GM20431 (cell line): ENCODE measurements around the gene PTPA.

ENCODE experiments used
- in situ Hi-C: fragments of 300-500 bp; cut with MseI, MboI; formaldehyde crosslinking; loops from one replicate; pipeline ENCODE4 v1.15.0; 2020; ENCODE audit warnings: low sequenced_read_pairs; ENCODE audit not compliant: unreplicated experiment

Gene PTPA

DNA sequence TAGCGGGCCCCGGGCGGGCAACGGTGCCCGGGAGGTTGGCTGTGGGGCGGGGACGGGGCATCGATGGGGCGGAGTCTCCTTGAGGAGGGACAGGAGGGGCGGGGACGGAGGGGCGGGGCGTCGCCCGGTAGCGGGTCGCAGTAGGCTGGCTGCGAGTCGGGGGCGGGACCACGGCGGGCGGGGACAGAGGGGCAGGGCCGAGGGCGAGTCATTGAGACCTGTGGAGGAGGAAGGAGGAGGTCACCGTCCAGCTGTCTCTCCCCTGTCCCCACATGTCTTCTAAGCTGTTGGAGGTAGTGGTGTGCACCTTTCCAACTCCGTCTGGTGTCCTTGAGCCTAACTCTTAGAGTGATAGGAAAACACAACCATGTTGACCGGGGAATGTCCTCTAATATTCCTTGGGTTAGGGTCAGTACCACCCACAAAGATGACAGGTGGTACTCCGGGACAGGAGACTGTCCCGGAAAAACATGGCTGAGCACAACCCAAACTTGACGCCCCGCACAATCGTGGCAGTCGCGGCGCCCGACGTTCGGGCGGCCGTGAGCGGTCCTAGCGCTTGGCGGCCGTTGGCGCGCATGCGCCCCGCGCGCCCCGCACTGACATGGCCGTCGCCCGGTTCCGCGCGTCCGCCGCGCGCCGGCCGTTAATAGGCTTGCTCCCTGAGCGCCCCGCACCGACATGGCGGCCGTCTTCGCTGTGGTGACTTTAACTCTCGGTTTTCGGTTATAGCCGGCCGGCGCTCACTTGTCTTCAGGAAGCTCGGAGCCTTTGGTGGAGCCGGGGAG is at the start of gene PTPA, which contains the start of gene CRAT:
Gene PTPA (plus strand): TSS at position 676 of the 788 bp plus-strand sequence. CDS start 186 bp downstream, outside the sequence.
Gene CRAT (minus strand): TSS at position 54 of the 788 bp plus-strand sequence. CDS start 284 bp downstream, outside the sequence.
- in situ Hi-C loops: no loop called here

DNA sequence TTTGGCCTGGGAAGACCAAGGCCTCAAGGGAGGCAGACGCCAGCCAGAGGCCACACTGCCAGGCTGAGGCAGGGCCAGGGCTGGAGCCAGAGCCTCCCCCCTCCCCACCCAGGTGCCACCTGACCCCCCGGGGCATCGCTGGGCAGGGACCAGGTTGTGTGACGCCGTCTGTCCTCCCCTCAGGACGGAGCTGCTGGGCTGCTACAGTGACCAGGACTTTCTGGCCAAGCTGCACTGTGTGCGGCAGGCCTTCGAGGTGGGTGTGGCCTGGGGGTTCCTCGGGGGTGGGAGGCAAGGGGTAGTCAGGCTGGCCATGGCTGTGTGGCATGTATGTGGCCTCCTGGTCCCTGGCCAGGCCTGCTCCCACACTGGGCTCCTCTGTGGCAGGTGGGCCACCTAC is 48.2 kb upstream of the PTPA start:
- in situ Hi-C loops: no loop called here

DNA sequence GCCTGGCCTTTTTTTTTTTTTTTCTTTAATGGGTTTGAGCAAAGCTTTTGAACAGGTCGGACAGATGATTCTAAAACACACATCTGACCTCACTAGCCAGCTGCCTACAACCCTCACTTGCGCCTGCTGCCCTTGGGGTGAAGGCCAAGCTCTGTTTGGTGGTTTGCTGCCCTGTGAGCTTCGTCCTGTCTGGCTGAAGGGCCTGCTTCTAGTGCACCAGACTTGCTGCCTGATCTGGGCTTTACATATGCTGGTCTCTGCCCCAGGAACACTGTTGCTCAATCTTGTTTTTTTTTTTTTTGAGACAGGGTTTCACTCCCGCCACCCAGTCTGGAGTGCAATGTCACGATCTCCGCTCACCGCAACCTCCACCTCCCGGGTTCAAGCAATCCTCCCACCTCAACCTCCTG is 46.7 kb upstream of the PTPA start:
- in situ Hi-C loops: no loop called here

DNA sequence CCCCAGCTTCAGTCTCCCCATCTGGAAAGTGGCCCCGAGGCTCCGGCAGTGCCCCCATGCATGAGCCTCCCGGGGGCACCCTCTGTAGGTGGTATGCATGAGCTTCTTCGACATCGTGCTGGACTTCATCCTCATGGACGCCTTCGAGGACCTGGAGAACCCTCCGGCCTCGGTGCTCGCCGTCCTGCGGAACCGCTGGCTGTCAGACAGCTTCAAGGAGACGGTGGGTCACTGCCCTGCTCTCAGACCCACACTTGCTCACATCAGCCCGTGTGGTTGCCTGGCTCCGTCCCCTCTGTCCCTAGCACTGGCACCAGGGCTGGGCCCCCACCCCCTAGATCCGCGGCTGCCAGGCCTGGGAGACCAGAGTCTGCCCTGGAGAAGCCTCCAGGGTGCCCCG is 43.1 kb upstream of the PTPA start:
- in situ Hi-C loops: no loop called here

DNA sequence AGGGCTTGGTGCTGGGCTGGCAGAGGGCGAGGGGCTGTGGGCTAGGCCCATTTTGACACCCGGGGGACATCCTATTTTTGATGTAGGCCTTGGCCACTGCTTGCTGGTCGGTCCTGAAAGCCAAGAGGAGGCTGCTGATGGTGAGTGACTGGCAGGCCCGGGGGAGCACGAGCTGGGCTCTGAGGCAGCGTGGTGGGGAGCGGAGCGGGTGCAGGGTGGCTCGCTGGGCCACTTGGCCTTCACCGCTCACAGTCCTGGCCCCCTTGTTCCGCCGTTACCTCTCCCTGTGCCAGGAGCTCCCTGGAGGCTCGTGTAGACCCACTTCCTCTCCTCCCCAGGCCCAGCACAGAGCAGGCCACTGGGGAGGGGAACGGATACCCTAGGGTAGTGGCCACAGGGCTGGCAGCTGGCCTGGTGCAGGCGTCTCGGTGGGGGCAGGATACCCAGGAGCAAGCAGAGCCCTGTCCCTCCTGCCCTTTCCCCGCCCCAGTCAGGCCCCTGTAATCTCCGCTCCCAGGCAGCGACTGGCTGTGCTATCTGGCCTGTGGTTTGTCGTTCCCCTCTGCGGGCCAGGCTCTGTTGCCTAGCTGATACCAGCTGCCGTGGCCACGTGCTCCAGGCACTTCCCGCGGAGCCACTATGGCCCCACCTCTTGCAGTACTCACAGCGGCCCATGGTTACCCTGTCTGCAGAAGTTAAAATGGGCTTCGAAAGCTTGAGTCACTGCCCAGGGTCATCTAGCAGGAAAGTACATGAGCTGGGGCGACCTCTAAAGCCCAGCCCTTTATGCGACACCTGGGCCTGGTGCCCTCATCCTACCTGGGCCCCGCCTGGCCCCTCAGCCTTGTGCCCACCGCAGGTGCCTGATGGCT is 42.0 kb upstream of the PTPA start:
- in situ Hi-C loops: no loop called here

DNA sequence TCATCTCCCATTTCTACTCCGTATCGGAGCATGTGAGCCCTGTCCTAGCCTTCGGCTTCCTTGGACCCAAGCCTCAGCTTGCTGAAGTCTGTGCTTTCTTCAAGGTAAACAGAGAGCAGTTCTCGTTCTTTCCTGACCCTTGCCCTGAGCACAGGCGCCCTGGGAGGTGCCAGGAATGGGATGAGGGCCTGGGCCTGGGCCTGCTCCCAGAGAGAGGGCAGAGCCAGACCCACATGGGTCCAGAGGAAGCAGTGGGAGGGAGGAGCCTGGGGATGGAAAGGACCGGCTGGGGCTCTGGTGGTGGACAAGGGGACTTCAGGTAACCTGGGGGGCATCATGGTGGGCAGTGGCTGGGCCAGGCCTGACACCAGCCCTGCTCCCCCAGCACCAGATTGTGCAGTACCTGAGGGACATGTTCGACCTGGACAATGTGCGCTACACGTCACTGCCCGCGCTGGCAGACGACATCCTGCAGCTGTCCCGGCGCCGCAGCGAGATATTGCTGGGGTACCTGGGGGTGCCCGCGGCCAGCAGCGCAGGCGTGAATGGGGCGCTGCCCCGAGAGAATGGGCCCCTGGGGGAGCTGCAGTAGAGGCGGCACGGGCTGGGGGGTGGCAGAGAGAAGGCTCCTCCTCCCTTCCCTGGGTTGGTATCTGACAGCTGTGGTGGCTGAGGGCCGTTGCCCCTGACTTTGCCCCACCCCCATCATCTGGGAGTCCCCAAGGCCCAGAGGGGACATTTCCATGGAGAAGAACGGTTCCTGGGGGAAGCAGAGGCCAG is 41.2 kb upstream of the PTPA start:
- in situ Hi-C loops: no loop called here

DNA sequence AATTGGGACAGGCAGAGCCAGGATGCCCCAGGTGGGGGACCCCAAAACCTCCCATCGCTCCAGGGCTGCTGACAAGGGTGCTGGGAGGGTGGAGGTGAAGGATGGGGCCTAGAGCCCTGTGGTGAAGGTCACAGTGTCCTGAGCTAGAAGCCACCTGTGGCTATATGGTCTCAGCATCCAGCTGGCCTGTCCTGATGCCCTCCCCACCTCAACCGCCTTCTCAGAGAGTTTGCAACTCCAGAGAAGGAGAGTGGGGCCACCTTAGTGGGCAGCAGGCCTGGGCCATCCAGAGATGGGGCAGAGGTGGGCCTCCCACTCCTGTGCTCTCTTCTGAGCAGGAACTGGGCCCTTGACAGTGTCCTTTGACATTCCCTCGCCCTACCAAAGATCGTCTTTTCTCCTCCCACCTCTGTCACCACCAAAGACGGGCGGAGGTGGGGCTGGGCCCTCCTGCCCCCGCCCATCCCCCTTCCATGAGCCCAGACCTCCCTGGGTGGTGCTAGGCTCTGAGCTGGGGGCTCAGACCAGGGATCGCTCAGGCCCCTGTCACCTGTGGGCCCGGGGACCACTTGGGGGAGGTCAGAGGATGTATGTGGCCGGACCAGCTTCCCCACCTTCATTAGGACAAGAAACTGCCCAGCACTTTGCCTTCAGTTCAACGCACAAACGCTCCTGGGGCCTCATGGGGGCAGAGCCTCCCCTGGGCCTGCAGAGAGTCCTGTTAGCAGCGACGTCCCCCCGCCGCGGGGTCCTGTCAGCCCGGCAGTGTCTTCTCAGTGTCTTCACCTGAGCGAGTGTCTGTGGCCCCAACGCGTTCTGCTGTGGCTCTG is 40.3 kb upstream of the PTPA start:
- in situ Hi-C loops: no loop called here

DNA sequence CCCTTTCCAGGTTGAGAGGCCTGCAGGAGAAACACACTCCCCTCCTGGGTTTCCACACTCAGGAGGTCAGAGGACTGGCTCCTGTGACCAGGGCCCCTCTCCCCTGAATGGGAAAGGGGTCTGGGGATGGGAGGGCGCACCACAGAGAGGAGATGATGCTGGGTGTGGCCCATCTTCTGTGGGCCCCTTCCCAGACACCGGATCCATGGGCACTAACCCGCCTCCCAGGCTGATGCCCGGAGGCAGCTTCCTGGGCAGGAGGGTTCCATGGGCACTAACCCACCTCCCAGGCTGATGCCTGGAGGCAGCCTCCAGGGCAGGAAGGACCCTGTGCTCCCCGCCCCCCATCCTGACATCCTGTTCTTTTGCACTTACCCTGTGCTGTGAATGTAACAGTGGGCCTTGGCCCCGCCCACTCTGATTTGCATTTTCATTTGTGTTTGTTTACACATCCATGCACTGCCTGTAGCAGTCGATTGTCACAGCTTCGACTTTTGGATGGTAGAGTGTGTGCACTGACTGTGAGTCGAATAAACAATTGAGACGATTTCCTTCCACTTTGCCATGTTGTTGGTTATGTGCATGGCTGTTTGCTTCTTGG is 39.6 kb upstream of the PTPA start:
- in situ Hi-C loops: no loop called here

DNA sequence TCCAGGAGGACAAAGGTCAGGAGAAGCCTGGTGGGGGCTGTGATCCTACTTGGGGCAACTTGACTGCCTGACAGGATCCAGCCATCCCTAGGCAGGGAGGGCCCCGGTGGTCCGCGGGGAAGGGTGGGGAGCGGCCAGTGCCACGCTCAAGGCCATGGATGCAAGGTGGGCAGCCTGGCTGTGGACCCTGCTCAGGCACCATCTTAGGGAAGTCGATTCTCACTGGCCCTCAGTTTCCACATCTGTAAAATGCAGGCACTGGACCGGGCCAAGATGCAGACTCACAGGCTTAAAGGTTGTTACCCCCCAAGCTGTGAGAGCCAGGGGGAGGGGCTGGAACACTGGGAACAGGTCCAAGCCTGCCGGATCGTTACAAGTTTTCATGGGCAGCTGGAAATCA is 39.0 kb upstream of the PTPA start:
- in situ Hi-C loops: no loop called here

DNA sequence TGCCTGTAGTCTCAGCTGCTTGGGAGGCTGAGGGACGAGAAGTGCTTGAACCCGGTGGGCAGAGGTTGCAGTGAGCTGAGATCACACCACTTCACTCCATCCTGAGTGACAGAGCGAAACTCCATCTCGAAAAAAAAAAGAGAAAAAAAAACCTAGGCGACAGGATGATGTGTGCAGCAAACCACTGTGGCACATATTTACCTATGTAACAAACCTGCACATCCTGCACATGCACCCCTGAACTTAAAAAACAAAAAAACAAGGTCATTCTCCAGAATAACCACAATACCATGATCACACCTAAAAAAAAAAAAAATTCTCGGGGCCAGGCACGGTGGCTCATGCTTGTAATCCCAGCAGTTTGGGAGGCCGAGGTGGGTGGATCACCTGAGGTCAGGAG is 37.8 kb upstream of the PTPA start:
- in situ Hi-C loops: no loop called here

DNA sequence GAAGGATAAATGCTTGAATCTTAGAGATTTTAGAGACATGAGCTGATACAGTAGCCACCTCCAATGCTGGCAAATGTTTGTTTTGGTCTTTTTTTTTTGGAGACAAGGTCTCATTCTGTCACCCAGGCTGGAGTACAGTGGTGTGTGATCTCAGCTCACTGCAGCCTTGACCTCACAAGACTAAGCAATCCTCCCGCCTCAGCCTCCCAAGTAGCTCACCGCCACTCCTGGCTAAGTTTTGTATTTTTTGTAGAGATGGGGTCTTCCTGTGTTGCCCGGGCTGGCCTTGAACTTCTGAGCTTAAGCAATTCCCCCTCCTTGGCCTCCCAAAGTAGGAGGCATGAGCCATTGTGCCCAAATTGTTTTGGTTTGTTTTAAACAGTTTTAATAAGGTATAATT is 37.1 kb upstream of the PTPA start:
- in situ Hi-C loops: no loop called here

DNA sequence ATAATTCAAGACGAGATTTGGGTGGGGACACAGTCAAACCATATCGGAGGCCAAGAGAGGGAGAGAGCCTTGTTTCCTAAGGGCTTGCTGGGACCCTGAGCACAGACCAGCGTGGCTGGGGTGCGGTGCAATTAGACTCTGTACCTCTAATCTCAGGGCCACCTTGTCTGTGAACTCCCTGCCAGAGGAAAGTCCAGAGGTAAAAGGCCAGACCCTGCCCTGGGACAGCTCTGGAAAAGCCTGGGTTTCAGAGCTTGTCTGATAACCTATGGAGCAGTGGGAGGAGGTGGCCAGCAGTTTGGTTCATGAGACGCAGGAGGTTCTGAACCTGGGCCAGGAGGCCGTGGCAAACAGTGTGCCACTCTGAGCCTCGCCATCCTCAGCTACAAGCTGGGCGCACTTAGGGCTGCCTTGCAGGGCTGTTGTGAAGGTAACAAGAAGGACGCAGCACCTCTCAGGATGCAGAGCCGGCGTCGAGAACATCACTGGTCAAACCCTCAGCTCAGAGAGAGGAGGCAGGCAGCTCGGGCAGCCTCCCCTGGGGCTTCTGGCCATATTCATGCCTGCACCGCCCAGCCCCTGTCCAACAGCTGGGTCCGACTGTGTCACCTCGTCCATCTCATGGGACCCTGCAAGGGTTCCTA is 35.1 kb upstream of the PTPA start:
- in situ Hi-C loops: no loop called here

DNA sequence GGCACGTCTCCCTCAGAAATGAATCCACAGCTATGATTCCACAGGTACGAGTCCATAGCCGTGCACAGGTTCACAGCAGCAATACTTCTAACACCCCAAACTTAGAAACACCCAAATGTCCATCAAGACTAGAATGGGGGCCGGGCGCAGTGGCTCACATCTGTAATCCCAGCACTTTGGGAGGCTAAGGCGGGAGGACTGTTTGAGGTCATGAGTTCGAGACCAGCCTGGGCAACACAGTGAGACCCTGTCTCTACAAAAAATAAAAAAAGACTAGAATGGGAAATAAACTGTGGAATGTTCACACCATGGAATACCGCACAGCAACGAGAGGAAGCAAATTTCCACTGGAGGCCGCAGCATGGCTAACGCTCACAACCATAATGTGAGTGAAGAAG is 34.6 kb upstream of the PTPA start:
- in situ Hi-C loops: no loop called here

DNA sequence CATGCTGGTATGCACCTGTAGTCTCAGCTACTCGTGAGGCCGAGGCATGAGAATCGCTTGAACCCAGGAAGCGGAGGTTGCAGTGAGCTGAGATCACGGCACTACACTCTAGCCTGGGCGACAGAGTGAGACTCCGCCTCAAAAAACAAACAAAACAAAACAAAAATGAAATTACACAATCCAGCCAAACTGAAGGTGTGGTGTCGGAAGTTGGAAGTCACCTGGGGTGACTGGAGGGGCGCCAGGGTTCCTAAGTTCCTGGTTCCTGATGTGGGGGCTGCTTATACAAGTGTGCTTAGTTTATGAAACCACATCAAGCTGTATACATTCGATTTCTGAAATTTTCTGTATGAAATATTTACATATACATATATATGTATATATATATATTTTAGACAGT is 34.0 kb upstream of the PTPA start:
- in situ Hi-C loops: no loop called here

DNA sequence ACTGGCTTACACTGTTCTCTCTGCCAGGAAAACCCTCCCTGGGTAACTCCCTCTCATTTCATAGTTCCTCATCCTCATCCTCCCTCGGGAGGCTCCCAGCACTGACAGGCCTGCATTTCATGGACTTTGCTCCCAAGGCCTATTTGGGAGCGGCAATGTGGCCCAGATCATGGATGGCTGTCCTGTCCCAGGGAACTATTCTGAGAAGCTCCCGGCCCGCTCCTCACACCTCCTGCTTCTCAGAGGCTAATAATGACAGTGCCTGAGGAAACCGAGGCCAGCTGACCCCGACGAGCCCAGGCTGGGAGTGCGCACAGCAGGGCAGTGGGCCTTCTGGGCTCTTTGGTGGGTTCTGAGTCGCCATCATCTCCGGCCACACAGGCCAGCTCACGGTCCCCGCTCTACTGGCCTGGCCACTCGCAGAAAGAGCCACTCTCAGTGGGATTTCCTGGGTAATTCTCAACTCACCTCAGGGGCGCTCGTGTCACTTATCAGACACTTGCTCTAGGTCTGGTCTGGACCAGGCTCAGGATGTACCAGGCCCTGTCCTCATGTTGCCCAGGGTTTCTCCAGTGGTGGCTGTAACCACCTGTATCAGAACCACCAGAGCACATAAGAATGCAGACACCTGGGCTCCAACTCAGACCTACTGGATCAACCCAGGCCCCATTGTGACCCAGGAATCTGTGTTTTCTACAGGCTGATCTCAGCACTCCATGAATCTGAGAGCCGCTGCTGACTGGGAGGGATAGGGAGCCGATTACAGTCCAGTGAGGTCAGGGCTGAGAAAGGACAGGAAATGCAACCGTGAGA is 32.3 kb upstream of the PTPA start:
- in situ Hi-C loops: no loop called here

DNA sequence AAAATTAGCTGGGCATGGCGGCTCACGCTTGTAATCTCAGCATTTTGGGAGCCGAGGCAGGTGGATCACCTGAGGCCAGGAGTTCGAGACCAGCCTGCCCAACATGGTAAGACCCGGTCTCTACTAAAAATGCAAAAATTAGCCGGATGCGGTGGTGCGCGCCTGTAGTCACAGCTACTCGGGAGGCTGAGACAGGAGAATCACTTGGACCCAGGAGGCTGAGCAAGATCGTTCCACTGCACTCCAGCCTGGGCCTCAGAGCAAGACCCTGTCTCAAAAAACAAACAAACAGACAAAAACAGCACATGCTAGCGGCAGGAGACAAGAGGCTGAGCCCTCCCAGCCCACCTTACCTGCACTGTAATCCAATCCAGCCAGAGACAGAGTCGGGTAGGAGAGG is 31.4 kb upstream of the PTPA start:
- in situ Hi-C loops: no loop called here

DNA sequence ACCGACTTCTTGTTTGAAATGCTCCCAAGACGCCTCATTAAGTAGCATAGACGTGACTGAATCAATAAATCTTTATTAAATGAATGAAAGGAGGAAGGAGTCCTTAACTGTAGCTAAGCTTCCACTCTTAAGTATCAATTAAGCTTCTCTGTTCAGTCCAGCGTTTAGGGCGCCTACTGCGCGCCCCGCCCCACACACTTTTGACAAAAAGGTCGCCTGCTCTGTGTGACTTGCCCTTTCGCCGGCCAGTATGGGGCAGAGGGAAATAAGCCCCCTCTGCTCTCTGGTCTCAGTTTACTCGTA is 31.0 kb upstream of the PTPA start:
- in situ Hi-C loops: no loop called here
